ENCODE data around the gene POU6F2.

Gene POU6F2

GRCh38 chr7:39493934-39494333 lies 516.2 kb downstream of the POU6F2 start:
- TF ChIP-seq CTCF (IDR thresholded peaks at IDR 0.05; ENCODE audit: low read depth, low read length, missing control alignments): no peak
- H3K4me3 ChIP-seq (ENCODE audit: low read depth, low read length): no peak overlapping the region
- DNase-seq (ENCODE audit: low read depth): no peak

- no peak for DNase-seq (ENCODE audit: low read depth)
- no peak for TF ChIP-seq CTCF (IDR thresholded peaks at IDR 0.05; ENCODE audit: low read depth, low read length, missing control alignments)
- H3K4me3 ChIP-seq (ENCODE audit: low read depth, low read length): no peak overlapping the region
Measured at GRCh38 chr7:39501358-39501757, 523.6 kb downstream of the POU6F2 start.

GRCh38 chr7:39504963-39505362 lies 527.3 kb downstream of the POU6F2 start:
- TF ChIP-seq CTCF (IDR thresholded peaks at IDR 0.05; ENCODE audit: low read depth, low read length, missing control alignments): no peak
- DNase-seq (ENCODE audit: low read depth): no peak
- H3K4me3 ChIP-seq (ENCODE audit: low read depth, low read length): no peak overlapping the region

- H3K4me3 ChIP-seq (ENCODE audit: low read depth, low read length): no peak overlapping the region
- no peak for TF ChIP-seq CTCF (IDR thresholded peaks at IDR 0.05; ENCODE audit: low read depth, low read length, missing control alignments)
- no peak for DNase-seq (ENCODE audit: low read depth)
Measured at GRCh38 chr7:39507866-39508551, 530.3 kb downstream of the POU6F2 start.

- H3K4me3 ChIP-seq (ENCODE audit: low read depth, low read length): no peak overlapping the region
- no peak for TF ChIP-seq CTCF (IDR thresholded peaks at IDR 0.05; ENCODE audit: low read depth, low read length, missing control alignments)
- no peak for DNase-seq (ENCODE audit: low read depth)
Measured at GRCh38 chr7:39509436-39509835, 531.7 kb downstream of the POU6F2 start.

- no peak for DNase-seq (ENCODE audit: low read depth)
- H3K4me3 ChIP-seq (ENCODE audit: low read depth, low read length): no peak overlapping the region
- TF ChIP-seq CTCF (IDR thresholded peaks at IDR 0.05; ENCODE audit: low read depth, low read length, missing control alignments): no peak
Measured at GRCh38 chr7:39509912-39510311, 532.2 kb downstream of the POU6F2 start.

- TF ChIP-seq CTCF (IDR thresholded peaks at IDR 0.05; ENCODE audit: low read depth, low read length, missing control alignments): no peak
- no peak overlapping the region for H3K4me3 ChIP-seq (ENCODE audit: low read depth, low read length)
- DNase-seq (ENCODE audit: low read depth): no peak
Measured at GRCh38 chr7:39510864-39511354, 533.2 kb downstream of the POU6F2 start.
